HG02981 (cell line): ENCODE measurements around the gene TCP11.

Experiments used
- ATAC-seq: cut with Tn5 transposase; IDR thresholded peaks from one replicate; pipeline ENCODE4 v1.9.1; 2021; ENCODE audit warnings: mild to moderate bottlenecking, moderate library complexity; ENCODE audit not compliant: unreplicated experiment

The TCP11 gene

GRCh38 chr6:35082733-35083403 lies 58.3 kb downstream of the TCP11 start:
- no peak for ATAC-seq

- no peak for ATAC-seq
These were observed 59.0 kb downstream of the TCP11 start for GRCh38 chr6:35082046-35082732.

- ATAC-seq = no peak
These were observed 59.7 kb downstream of the TCP11 start for GRCh38 chr6:35081426-35081851.

GRCh38 chr6:35080821-35081425 lies 60.2 kb downstream of the TCP11 start:
- ATAC-seq = no peak

GRCh38 chr6:35080016-35080680 lies 61.0 kb downstream of the TCP11 start:
- no peak for ATAC-seq

GRCh38 chr6:35079311-35080000 lies 61.7 kb downstream of the TCP11 start:
- ATAC-seq = no peak

GRCh38 chr6:35078896-35079295 lies 62.2 kb downstream of the TCP11 start:
- no peak for ATAC-seq

GRCh38 chr6:35078226-35078850 lies 62.8 kb downstream of the TCP11 start:
- no peak for ATAC-seq

- no peak for ATAC-seq
These were observed 63.4 kb downstream of the TCP11 start for GRCh38 chr6:35077713-35078105.

- no peak for ATAC-seq
These were observed 64.0 kb downstream of the TCP11 start for GRCh38 chr6:35076997-35077712.

- ATAC-seq = no peak
These were observed 67.2 kb downstream of the TCP11 start for GRCh38 chr6:35073766-35074471.

GRCh38 chr6:35073211-35073610 lies 67.9 kb downstream of the TCP11 start:
- ATAC-seq = no peak

GRCh38 chr6:35072698-35073055 lies 68.5 kb downstream of the TCP11 start:
- no peak for ATAC-seq

- no peak for ATAC-seq
These were observed 69.0 kb downstream of the TCP11 start for GRCh38 chr6:35072051-35072697.

GRCh38 chr6:35071347-35071994 lies 69.7 kb downstream of the TCP11 start:
- no peak for ATAC-seq

GRCh38 chr6:35070111-35070510 lies 71.0 kb downstream of the TCP11 start:
- no peak for ATAC-seq

GRCh38 chr6:35069262-35069661 lies 71.9 kb downstream of the TCP11 start:
- no peak for ATAC-seq

- no peak for ATAC-seq
These were observed 72.5 kb downstream of the TCP11 start for GRCh38 chr6:35068644-35069043.
